ENCODE measurements around the gene ENTREP1.
"Not testable (repeated sequence)": the region's sequence is repeated elsewhere in the genome, so short reads cannot be mapped to it uniquely, and the experiment has no call there.

The ENTREP1 gene

GRCh38 chr9:69324549-69325401 is at the start of gene ENTREP1:
TSS of gene ENTREP1 (plus strand) at chr9:69325215. CDS start at chr9:69325310, 95 bp downstream.
- DNase-seq (ENCODE audit: low spot score), result peak; percentile 87

- no peak for DNase-seq (ENCODE audit: low spot score)
Measured at GRCh38 chr9:69276775-69277174, 48.2 kb upstream of the ENTREP1 start.

- no peak for DNase-seq (ENCODE audit: low spot score)
Measured at GRCh38 chr9:69279084-69279731, 45.8 kb upstream of the ENTREP1 start.

- no peak for DNase-seq (ENCODE audit: low spot score)
Measured at GRCh38 chr9:69279733-69280132, 45.3 kb upstream of the ENTREP1 start.

- DNase-seq (ENCODE audit: low spot score), result no peak
Measured at GRCh38 chr9:69283003-69283402, 42.0 kb upstream of the ENTREP1 start.

- DNase-seq (ENCODE audit: low spot score), result no peak
Measured at GRCh38 chr9:69292078-69292477, 32.9 kb upstream of the ENTREP1 start.

GRCh38 chr9:69293156-69293555 is 31.9 kb upstream of the ENTREP1 start:
- DNase-seq (ENCODE audit: low spot score), result peak; percentile 22

GRCh38 chr9:69295872-69296552 is 29.0 kb upstream of the ENTREP1 start:
- DNase-seq (ENCODE audit: low spot score), result no peak

- no peak for DNase-seq (ENCODE audit: low spot score)
Measured at GRCh38 chr9:69297300-69297980, 27.6 kb upstream of the ENTREP1 start.

GRCh38 chr9:69299315-69299714 is 25.7 kb upstream of the ENTREP1 start:
- DNase-seq (ENCODE audit: low spot score), result no peak

- DNase-seq (ENCODE audit: low spot score), result no peak
Measured at GRCh38 chr9:69299826-69300225, 25.2 kb upstream of the ENTREP1 start.

GRCh38 chr9:69303331-69303730 is 21.7 kb upstream of the ENTREP1 start:
- DNase-seq (ENCODE audit: low spot score), result no peak

GRCh38 chr9:69306895-69307445 is 18.0 kb upstream of the ENTREP1 start:
- DNase-seq (ENCODE audit: low spot score), result not testable (repeated sequence)

GRCh38 chr9:69307446-69308205 is 17.4 kb upstream of the ENTREP1 start:
- DNase-seq (ENCODE audit: low spot score), result peak; percentile 15

- no peak for DNase-seq (ENCODE audit: low spot score)
Measured at GRCh38 chr9:69308206-69308931, 16.6 kb upstream of the ENTREP1 start.

- DNase-seq (ENCODE audit: low spot score), result no peak
Measured at GRCh38 chr9:69313175-69313574, 11.8 kb upstream of the ENTREP1 start.

GRCh38 chr9:69314547-69314946 is 10.5 kb upstream of the ENTREP1 start:
- DNase-seq (ENCODE audit: low spot score), result peak; percentile 20

- no peak for DNase-seq (ENCODE audit: low spot score)
Measured at GRCh38 chr9:69317081-69317480, 7.9 kb upstream of the ENTREP1 start.

- DNase-seq (ENCODE audit: low spot score), result peak; percentile 13
Measured at GRCh38 chr9:69317894-69318293, 7.1 kb upstream of the ENTREP1 start.

- DNase-seq (ENCODE audit: low spot score), result no peak
Measured at GRCh38 chr9:69319324-69320025, 5.5 kb upstream of the ENTREP1 start.

All from kidney tubule cell (primary cell).